Choroid plexus epithelial cell (primary cell): ENCODE measurements around the gene C17orf114.

Experiments used
- DNase-seq: peaks from one replicate; pipeline ENCODE4 v3.0.0-alpha.2; 2010; ENCODE audit warnings: low read depth
- H3K4me3 ChIP-seq: 2 replicates; pipeline ENCODE4 v1.5.1; 2011; ENCODE audit warnings: low read depth, mild to moderate bottlenecking, control low read depth, low read length, moderate library complexity
- TF ChIP-seq, protein P1 (sequence below): conservative IDR thresholded peaks from 2 replicates; pipeline ENCODE4 v1.5.1; 2011; ENCODE audit warnings: low read depth, mild to moderate bottlenecking, control low read depth, inconsistent platforms, low read length, moderate library complexity

Gene C17orf114

DNA sequence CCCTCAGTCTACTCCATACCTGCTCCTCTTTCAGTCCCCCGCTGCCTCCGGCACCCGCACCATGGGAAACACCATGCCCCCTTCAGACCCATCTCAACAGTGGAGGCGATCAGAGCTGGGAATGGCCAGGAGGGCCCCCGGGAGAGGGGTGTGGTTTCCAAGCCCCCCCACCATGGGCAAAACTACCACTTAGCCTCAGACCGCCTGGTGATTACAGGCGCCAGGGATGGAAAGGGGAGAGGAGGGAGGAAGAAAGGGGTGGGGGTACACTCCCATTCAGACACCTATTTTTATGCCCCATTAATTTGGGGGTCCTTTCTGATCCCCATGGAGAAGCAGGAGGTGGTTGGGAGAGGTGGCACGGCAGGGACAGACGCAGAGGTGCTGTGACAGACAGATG, at the start of gene C17orf114:
Gene C17orf114 (minus strand): TSS at position 101 of the 400 bp plus-strand sequence.
- no peak within 1 kb of the TSS for H3K4me3 ChIP-seq
- TF ChIP-seq, protein P1, sequence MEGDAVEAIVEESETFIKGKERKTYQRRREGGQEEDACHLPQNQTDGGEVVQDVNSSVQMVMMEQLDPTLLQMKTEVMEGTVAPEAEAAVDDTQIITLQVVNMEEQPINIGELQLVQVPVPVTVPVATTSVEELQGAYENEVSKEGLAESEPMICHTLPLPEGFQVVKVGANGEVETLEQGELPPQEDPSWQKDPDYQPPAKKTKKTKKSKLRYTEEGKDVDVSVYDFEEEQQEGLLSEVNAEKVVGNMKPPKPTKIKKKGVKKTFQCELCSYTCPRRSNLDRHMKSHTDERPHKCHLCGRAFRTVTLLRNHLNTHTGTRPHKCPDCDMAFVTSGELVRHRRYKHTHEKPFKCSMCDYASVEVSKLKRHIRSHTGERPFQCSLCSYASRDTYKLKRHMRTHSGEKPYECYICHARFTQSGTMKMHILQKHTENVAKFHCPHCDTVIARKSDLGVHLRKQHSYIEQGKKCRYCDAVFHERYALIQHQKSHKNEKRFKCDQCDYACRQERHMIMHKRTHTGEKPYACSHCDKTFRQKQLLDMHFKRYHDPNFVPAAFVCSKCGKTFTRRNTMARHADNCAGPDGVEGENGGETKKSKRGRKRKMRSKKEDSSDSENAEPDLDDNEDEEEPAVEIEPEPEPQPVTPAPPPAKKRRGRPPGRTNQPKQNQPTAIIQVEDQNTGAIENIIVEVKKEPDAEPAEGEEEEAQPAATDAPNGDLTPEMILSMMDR: no peak
- no peak for DNase-seq

DNA sequence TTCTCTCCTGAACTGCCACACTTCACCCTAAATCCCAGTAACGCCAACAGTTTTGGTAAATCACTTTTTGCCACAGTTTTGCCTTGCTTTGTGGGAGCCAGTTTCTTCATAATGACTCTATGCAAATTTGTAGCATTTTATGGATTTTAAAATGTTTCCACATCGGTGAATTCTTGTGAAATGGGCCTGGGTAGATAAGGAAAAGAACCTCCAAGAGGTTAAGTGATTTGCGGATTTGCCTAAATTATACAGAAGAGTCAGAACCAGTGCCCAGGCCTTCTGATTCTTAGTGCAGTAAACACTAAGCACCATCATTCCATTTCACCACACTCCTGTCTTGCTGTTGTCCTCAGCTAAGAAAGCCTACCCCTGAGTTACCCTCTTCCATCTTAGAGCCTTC, 49.0 kb upstream of the C17orf114 start:
- TF ChIP-seq, protein P1: no peak
- H3K4me3 ChIP-seq: no peak overlapping the region
- no peak for DNase-seq

DNA sequence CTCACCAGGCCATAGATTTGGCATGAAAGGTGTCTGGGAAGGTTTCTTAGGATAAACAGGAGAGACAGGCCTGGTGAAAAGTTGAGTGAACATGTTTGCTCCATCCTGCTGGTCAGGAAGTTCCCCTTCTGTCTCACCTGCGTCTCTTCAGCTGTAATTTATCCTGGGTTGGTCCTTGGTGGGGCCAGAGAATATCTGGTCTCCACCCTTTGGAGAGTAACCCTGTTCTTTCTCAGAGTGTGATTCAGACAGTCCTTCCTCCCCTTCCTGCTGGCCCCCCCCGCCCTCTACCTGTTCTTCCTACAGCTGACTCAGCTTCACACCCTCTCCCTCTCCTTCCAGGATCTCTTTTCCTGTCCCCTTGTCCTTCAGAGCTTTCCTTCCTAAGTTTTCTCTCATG, 48.1 kb upstream of the C17orf114 start:
- DNase-seq: no peak
- TF ChIP-seq, protein P1: no peak
- H3K4me3 ChIP-seq: no peak overlapping the region

DNA sequence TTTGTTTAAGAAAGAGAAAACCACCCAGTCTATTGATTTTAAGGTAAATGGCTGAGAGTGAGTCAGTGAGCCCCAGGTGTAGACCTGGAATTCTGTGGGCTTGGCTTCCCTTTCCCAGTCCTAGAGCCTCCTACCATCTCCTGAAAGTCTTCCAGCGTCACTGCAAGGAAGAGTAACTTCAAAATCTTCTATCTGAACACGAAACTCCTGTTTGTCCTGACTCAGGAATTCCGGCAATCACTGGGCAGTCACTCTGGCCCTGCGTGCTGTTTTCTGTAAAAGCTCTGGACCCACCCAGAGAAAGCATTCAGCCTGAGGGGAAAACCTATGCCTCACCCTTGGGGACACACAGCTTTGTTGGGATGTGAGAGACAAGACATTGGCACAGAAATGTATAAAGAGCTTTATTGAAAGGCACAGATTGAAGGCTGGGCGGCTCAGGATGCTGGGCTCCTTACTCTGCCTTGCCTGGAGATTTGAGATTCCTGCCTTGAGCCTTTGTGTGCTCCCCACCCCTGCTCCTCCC, 46.9 kb upstream of the C17orf114 start:
- H3K4me3 ChIP-seq: no peak overlapping the region
- DNase-seq: no peak
- TF ChIP-seq, protein P1: no peak

DNA sequence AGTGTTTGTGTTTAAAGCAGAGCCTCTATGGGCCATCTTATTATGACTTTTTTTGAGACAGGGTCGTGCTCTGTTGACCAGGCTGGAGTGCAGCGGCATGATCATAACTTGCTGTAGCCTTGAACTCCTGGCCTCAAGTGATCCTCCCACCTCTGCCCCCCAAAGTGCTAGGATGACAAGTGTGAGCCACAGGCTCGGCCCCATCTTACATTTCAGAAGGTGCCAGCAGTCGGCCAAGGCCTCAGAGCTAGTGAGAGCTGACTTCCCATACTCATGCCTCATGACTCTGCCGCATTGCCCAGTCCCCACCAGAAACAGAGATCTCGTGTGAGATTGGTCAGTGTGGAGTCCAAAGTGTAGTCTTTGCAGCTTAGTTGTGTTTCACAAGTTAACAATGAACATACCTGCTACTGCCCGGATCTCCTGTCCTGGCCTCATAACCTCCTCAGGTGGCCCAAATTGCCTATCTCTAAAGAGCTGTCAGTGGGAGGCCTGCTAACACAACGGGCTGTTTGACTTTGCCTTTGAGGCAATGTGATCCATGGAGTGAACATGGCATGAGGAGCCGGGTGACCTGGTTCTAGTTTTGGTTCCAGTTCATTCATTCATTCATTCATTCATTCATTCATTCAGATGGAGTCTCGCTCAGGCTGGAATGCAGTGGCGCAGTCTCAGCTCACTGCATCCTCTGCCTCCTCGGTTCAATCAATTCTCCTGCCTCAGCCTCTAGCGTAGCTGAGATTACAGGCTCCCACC, 44.7 kb upstream of the C17orf114 start:
- TF ChIP-seq, protein P1: no peak
- no peak for DNase-seq
- H3K4me3 ChIP-seq: no peak overlapping the region

DNA sequence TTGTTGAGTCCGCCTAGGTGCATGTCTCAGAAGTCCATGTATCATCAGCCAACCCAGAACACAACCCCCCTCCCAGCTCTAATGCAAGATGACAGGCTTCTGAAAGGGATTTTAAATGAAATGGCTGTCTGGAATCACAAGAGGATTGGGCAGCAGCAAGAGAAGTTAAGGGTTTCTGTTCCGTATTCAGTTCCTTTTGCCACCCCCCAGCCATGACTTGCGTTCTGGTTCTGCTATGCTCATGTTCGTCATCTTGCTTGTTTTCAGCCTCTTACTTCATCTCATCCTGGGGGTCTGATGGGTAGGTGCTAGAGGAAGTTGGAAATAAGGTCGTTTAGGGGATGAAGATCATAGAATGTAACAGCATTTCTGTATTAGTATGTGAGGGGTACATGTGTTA, 43.0 kb upstream of the C17orf114 start:
- DNase-seq: no peak
- TF ChIP-seq, protein P1: no peak
- H3K4me3 ChIP-seq: no peak overlapping the region
